ENCODE measurements around the gene COX18. TPM values are rescaled to one million over a fixed set of nuclear protein-coding genes. Genes with fewer than 3 reads are reported as not detected.

COX18 gene
- total and polyA plus RNA-seq, 4 donors = 17.4 to 24.0 (median 20.3) TPM

DNA sequence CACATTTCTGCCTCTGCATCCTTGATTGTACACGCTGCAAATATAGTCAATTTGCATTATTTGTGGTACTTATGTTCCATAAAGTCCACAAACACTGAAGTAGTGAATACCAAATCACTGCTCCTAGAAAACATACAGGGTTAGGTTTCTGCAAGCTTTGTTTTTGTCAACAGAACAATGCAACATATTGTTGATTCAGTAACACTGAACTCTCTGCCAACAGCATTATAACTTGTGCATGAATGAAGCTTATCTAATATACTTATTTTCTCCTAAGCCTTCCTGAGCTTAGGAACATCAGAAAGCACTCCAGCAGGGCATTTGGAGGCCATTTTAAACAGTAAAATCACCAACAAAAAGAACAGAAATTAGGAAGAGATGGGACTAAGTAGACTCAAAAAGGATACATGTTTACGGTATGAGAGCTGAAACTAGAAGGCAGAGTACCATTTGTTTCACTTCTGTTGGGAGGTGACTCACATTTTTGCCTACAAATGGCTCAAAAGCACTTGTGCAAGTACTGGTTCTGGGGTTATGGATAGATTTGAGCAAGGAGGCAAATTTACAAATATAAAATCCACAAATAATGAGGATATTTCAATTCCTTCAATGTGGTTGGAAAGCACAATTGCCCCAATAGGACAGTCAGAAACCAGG, 14.1 kb downstream of the COX18 start:
- Histone ChIP-seq H3K27me3 (ENCODE audit: control insufficient read depth, insufficient read depth, low read length) (no peaks in the 10 kb centered on the region), H3K4me1 (ENCODE audit: control insufficient read depth, insufficient read depth, low read length) (no peaks in the 10 kb centered on the region), H3K4me3 (ENCODE audit: low read depth, low read length) (no peak overlapping the region), H3K27ac (ENCODE audit: low read depth, low read length) (no peak overlapping the region), H3K36me3 (ENCODE audit: control insufficient read depth, insufficient read depth, low read length) (peaks cover 22% of the 10 kb centered on the region), H3K9me3 (ENCODE audit: control insufficient read depth, insufficient read depth, low read length) (no peaks in the 10 kb centered on the region)
- whole genome bisulfite sequencing (ENCODE audit: insufficient coverage) = 80% methylated on average over 1 of the region's 2 CpGs
- DNase-seq (ENCODE audit: low read depth in 4 of 6, low spot score in 6 of 6) = no peak

DNA sequence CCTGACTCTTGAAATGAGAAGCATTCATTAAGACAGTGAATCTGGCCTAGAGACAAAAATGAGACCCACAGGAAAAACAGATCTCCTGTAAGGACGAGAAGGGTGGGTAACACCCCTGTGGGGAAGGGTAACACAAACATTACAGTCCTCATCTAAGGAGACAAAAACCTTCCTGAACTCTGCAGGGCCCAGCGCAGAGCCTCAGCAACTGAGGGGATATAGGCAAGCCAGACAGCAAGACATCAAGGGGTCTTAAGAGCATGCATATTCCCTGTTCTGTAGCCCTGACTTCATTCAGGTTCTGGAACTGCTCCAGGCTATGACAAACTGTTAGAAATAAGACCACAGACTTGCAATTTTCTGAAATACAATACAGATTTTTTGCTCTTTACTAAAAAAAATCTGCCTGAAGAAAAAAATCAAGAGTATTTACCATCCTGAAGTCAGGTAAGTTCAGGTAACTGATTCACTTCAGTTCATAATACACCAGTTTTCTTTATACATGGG, 15.5 kb downstream of the COX18 start:
- no peaks in the 10 kb centered on the region for H3K4me1 ChIP-seq (ENCODE audit: control insufficient read depth, insufficient read depth, low read length)
- 100% methylated on average over 1 of the region's 2 CpGs for WGBS (ENCODE audit: insufficient coverage)
- H3K4me3 ChIP-seq (ENCODE audit: low read depth, low read length) = no peak overlapping the region
- no peaks in the 10 kb centered on the region for H3K9me3 ChIP-seq (ENCODE audit: control insufficient read depth, insufficient read depth, low read length)
- H3K36me3 ChIP-seq (ENCODE audit: control insufficient read depth, insufficient read depth, low read length) = peaks cover 21% of the 10 kb centered on the region
- no peak overlapping the region for H3K27ac ChIP-seq (ENCODE audit: low read depth, low read length)
- DNase-seq (ENCODE audit: low read depth in 4 of 6, low spot score in 6 of 6) = no peak
- H3K27me3 ChIP-seq (ENCODE audit: control insufficient read depth, insufficient read depth, low read length) = no peaks in the 10 kb centered on the region

DNA sequence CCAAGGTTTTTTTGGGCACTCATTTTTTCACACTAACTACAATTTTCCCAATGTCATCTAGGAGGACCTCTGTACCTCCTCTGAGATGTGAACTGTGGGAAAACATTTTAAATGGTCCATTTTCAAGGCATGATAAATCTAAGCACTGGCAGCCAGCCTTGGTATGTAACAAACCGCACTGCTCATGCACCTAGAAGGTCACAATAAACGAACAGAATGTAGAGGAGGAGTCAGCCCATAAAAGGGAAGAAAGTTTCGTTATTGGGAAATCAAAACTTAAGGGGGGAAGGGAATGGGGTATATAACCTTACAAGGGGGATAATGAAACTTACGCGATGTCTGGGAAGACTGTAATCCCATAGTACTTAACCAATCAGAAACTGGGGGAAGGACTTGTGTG, 16.4 kb downstream of the COX18 start:
- WGBS (ENCODE audit: insufficient coverage) = 80% methylated on average over 1 of the region's 5 CpGs
- no peak overlapping the region for H3K27ac ChIP-seq (ENCODE audit: low read depth, low read length)
- DNase-seq (ENCODE audit: low read depth in 4 of 6, low spot score in 6 of 6) = no peak

DNA sequence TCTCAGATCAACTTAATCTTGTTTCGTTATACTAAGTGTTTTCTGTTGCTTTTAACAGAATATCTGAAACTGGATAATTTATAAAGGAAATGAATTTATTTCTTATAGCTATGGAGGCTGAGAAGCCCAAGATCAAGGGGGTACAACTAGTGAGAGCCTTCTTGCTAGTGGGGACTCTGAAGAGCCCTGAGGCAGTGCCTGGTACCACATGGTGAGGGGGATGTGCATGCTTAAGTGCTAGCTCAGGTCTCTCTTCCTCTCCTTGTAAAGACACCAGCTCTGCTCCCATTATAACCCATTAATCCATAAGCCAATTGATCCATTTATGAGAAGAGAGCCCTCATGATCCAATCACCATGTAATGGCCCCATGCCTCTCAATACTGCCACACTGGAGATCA, 17.9 kb downstream of the COX18 start:
- no CpG with 5 or more reads among the region's 1 CpG for WGBS (ENCODE audit: insufficient coverage)
- H3K27me3 ChIP-seq (ENCODE audit: control insufficient read depth, insufficient read depth, low read length) = no peaks in the 10 kb centered on the region

More for the DNA sequence above, 16.4 kb downstream of the COX18 start:
- Histone ChIP-seq H3K27me3 (ENCODE audit: control insufficient read depth, insufficient read depth, low read length) (no peaks in the 10 kb centered on the region), H3K4me3 (ENCODE audit: low read depth, low read length) (no peak overlapping the region), H3K9me3 (ENCODE audit: control insufficient read depth, insufficient read depth, low read length) (no peaks in the 10 kb centered on the region), H3K4me1 (ENCODE audit: control insufficient read depth, insufficient read depth, low read length) (no peaks in the 10 kb centered on the region), H3K36me3 (ENCODE audit: control insufficient read depth, insufficient read depth, low read length) (peaks cover 14% of the 10 kb centered on the region)

DNA sequence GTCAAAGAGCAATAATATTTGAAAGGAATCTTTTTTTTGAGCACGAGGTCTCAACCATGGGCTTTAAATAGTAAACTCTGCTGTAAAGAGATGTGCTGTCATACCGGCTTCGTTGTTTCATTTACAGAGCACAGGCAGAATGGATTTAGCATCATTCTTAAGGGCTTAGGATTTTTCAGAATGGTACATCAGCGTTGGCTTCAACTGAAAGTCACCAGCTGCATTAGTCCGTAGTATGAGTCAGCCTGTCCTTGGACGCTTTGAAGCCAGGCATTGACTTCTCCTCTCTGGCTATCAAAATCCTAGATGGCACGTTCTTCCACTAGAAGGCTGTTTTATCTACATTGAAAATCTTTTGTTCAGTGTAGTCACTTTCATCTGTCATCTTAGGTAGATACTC, 23.6 kb downstream of the COX18 start:
- H3K27me3 ChIP-seq (ENCODE audit: control insufficient read depth, insufficient read depth, low read length) = no peaks in the 10 kb centered on the region
- no peak for DNase-seq (ENCODE audit: low read depth in 4 of 6, low spot score in 6 of 6)
- H3K9me3 ChIP-seq (ENCODE audit: control insufficient read depth, insufficient read depth, low read length) = no peaks in the 10 kb centered on the region
- H3K4me1 ChIP-seq (ENCODE audit: control insufficient read depth, insufficient read depth, low read length) = no peaks in the 10 kb centered on the region
- no peak overlapping the region for H3K27ac ChIP-seq (ENCODE audit: low read depth, low read length)
- no peak overlapping the region for H3K4me3 ChIP-seq (ENCODE audit: low read depth, low read length)
- WGBS (ENCODE audit: insufficient coverage) = 90% methylated on average over 5 of the region's 7 CpGs
- no peaks in the 10 kb centered on the region for H3K36me3 ChIP-seq (ENCODE audit: control insufficient read depth, insufficient read depth, low read length)

More for the DNA sequence above, 17.9 kb downstream of the COX18 start:
- no peak for DNase-seq (ENCODE audit: low read depth in 4 of 6, low spot score in 6 of 6)
- Histone ChIP-seq H3K4me1 (ENCODE audit: control insufficient read depth, insufficient read depth, low read length) (no peaks in the 10 kb centered on the region), H3K27ac (ENCODE audit: low read depth, low read length) (no peak overlapping the region), H3K9me3 (ENCODE audit: control insufficient read depth, insufficient read depth, low read length) (no peaks in the 10 kb centered on the region), H3K4me3 (ENCODE audit: low read depth, low read length) (no peak overlapping the region), H3K36me3 (ENCODE audit: control insufficient read depth, insufficient read depth, low read length) (peaks cover under 1% of the 10 kb centered on the region)

DNA sequence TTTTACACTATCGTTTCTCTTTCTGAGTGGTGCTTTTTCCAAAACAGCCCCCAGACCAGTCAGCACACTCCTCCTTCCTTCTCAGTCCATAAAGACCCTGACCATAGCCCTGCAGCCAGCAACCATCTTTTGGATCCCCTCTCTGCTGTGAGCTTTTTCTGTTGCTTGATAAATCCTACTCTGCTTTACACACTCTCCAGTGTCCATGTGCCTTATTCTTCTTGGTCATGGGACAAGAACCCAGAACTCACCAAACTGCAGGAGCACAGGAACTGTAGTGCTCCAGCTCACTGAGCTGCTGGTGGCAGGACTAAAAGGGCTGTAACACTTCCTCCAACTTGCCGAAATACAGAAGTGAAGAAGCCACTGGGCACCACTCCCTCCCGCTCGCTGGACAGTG, 32.5 kb downstream of the COX18 start:
- Histone ChIP-seq H3K9me3 (ENCODE audit: control insufficient read depth, insufficient read depth, low read length) (peaks cover 1% of the 10 kb centered on the region), H3K4me1 (ENCODE audit: control insufficient read depth, insufficient read depth, low read length) (no peaks in the 10 kb centered on the region), H3K4me3 (ENCODE audit: low read depth, low read length) (no peak overlapping the region), H3K27ac (ENCODE audit: low read depth, low read length) (no peak overlapping the region), H3K36me3 (ENCODE audit: control insufficient read depth, insufficient read depth, low read length) (no peaks in the 10 kb centered on the region), H3K27me3 (ENCODE audit: control insufficient read depth, insufficient read depth, low read length) (no peaks in the 10 kb centered on the region)
- WGBS (ENCODE audit: insufficient coverage) = 97% methylated on average over 4 of the region's 4 CpGs
- DNase-seq (ENCODE audit: low read depth in 4 of 6, low spot score in 6 of 6) = no peak

DNA sequence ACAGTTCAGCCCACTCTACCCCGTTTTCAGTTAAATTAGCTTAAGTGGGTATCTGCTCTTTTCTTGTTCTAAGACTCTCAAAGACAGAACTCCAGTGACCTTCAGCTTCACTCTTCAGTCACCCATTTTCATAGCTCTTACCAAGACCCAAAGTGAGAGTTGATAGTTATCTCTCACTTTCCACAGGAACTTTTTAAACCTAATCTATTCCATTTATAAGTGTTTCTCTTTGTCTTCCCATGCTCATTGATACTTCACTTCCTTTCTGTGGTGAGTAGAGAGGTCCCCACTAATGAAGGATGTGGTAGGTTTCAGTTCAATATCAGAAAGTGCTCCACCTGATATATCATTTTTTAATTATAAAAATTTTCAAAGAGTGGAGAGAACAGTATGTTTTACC, 33.4 kb downstream of the COX18 start:
- H3K4me3 ChIP-seq (ENCODE audit: low read depth, low read length) = no peak overlapping the region
- DNase-seq (ENCODE audit: low read depth in 4 of 6, low spot score in 6 of 6) = no peak
- H3K27me3 ChIP-seq (ENCODE audit: control insufficient read depth, insufficient read depth, low read length) = no peaks in the 10 kb centered on the region
- no peaks in the 10 kb centered on the region for H3K36me3 ChIP-seq (ENCODE audit: control insufficient read depth, insufficient read depth, low read length)
- H3K27ac ChIP-seq (ENCODE audit: low read depth, low read length) = no peak overlapping the region
- H3K9me3 ChIP-seq (ENCODE audit: control insufficient read depth, insufficient read depth, low read length) = peaks cover 1% of the 10 kb centered on the region
- no CpG with 5 or more reads among the region's 1 CpG for WGBS (ENCODE audit: insufficient coverage)
- H3K4me1 ChIP-seq (ENCODE audit: control insufficient read depth, insufficient read depth, low read length) = no peaks in the 10 kb centered on the region

DNA sequence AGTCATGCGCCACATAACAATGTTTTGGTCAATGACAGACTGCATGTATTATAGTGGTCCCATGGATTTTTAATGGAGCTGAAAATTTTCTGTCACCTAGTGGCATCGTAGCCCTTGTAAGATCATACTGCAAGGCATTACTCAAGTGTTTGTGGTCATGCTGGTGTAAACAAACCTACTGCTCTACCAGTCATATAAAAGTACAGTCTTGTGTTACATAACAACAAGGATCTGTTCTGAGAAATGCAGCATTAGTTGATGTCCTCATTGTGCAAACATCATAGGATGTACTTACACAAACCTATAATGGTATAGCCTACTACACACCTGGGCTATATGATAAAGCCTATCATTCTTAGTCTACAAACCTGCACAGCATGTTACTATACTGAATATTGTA, 34.6 kb downstream of the COX18 start:
- peaks cover 6% of the 10 kb centered on the region for H3K9me3 ChIP-seq (ENCODE audit: control insufficient read depth, insufficient read depth, low read length)
- H3K27me3 ChIP-seq (ENCODE audit: control insufficient read depth, insufficient read depth, low read length) = no peaks in the 10 kb centered on the region
- H3K4me3 ChIP-seq (ENCODE audit: low read depth, low read length) = no peak overlapping the region
- no peaks in the 10 kb centered on the region for H3K36me3 ChIP-seq (ENCODE audit: control insufficient read depth, insufficient read depth, low read length)
- no peak overlapping the region for H3K27ac ChIP-seq (ENCODE audit: low read depth, low read length)
- no peaks in the 10 kb centered on the region for H3K4me1 ChIP-seq (ENCODE audit: control insufficient read depth, insufficient read depth, low read length)
- no CpG with 5 or more reads among the region's 2 CpGs for WGBS (ENCODE audit: insufficient coverage)
- DNase-seq (ENCODE audit: low read depth in 4 of 6, low spot score in 6 of 6) = no peak

DNA sequence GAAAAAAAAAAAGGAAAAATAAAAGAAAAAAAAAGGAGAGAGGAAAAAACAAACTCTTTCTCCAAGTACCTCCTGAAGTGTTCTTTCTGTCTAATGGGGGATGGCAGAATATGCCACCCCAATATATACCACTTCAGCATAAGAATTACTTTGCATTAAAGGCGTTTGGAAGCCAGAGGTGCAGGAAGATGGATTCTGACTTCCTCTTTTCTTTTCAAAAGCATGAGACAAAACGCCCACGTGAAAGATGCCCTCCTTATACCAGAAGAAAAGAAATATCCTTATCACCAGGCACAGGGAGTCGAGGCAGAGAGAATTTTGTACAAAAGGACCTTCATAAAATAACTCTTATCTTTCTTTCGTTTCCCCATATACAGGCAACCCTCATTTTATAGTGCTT, 40.9 kb downstream of the COX18 start:
- no peaks in the 10 kb centered on the region for H3K27me3 ChIP-seq (ENCODE audit: control insufficient read depth, insufficient read depth, low read length)
- peaks cover 5% of the 10 kb centered on the region for H3K9me3 ChIP-seq (ENCODE audit: control insufficient read depth, insufficient read depth, low read length)
- no CpG with 5 or more reads among the region's 5 CpGs for WGBS (ENCODE audit: insufficient coverage)
- DNase-seq (ENCODE audit: low read depth in 4 of 6, low spot score in 6 of 6) = no peak
- H3K36me3 ChIP-seq (ENCODE audit: control insufficient read depth, insufficient read depth, low read length) = no peaks in the 10 kb centered on the region
- no peaks in the 10 kb centered on the region for H3K4me1 ChIP-seq (ENCODE audit: control insufficient read depth, insufficient read depth, low read length)
- H3K27ac ChIP-seq (ENCODE audit: low read depth, low read length) = no peak overlapping the region
- no peak overlapping the region for H3K4me3 ChIP-seq (ENCODE audit: low read depth, low read length)

DNA sequence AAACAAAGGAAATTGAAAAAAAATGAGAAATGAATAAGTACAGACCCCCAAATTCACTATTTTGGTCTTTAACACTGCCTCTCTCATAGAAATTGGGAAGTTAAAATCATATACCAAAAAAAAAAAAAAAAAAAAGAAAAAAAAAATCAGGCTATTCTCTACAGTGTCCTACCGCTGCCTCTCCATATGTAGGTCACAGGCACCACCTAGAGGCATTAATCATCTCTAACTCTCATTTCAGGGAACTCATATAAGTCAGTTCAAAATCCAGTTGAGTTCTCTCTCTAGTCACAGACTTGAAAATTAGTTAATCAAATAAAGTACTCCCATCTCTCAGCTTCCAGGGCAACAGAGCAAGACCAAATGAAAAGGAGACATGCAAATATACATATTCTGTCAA, 47.9 kb downstream of the COX18 start:
- peak in 3 of 6 donors; percentile 14 to 68 (median 55) for DNase-seq (ENCODE audit: low read depth in 4 of 6, low spot score in 6 of 6)
- Histone ChIP-seq H3K9me3 (ENCODE audit: control insufficient read depth, insufficient read depth, low read length) (no peaks in the 10 kb centered on the region), H3K27me3 (ENCODE audit: control insufficient read depth, insufficient read depth, low read length) (no peaks in the 10 kb centered on the region), H3K4me1 (ENCODE audit: control insufficient read depth, insufficient read depth, low read length) (peaks cover 3% of the 10 kb centered on the region), H3K4me3 (ENCODE audit: low read depth, low read length) (no peak overlapping the region), H3K36me3 (ENCODE audit: control insufficient read depth, insufficient read depth, low read length) (no peaks in the 10 kb centered on the region), H3K27ac (ENCODE audit: low read depth, low read length) (no peak overlapping the region)
- WGBS (ENCODE audit: insufficient coverage) = no CpG with 5 or more reads among the region's 1 CpG

Data from spinal cord (tissue), 10 donors.